Testis (tissue), 2 donors: ENCODE results near the gene NAP1L4.

Experiments used
- CTCF ChIP-seq, 3 experiments: fragments of 450-650 bp in 2 of 3; fragments of 200-600 bp in 1 of 3; sonication (generic) in 1 of 3; IDR thresholded peaks; one replicate each; pipeline ENCODE4 v1.5.1; 2016 to 2019; ENCODE audit warnings: antibody characterized with exemption in 3 of 3, mild to moderate bottlenecking in 2 of 3, moderate library complexity in 1 of 3
- POLR2A ChIP-seq: fragments of 450-650 bp; IDR thresholded peaks from one replicate; pipeline ENCODE4 v1.6.1; 2017; ENCODE audit warnings: antibody characterized with exemption, mild to moderate bottlenecking, moderate library complexity

GRCh38 chr11:3028813-3029212 lies 36.7 kb upstream of the NAP1L4 start:
- no peak for TF ChIP-seq CTCF (IDR thresholded peaks at IDR 0.05)
- TF ChIP-seq POLR2A = no peak
